H1 (cell line): ENCODE results near the gene CST1. TPM values are rescaled to one million over a fixed set of nuclear protein-coding genes. Genes with fewer than 3 reads are reported as not detected.

Experiments used
- FOSL1 ChIP-seq: IDR thresholded peaks from 2 replicates; pipeline ENCODE4 v1.6.1; 2011; ENCODE audit warnings: mild to moderate bottlenecking, low read depth, low read length, moderate library complexity; ENCODE audit not compliant: insufficient read depth
- polyA plus RNA-seq, 7 experiments: library from polyadenylated mRNA; depleted of rRNA in 3 of 7; stranded (reverse) in 5 of 7; unstranded in 2 of 7; fragments of >200 nt in 5 of 7; fragments of 200-250 nt in 2 of 7; gene quantifications; 1 replicate in 5 of 7; 2 replicates in 1 of 7; 4 replicates in 1 of 7; pipeline versions ENCODE4 v1.2.1 to v1.2.3, GENCODE V29; 2011 to 2013; ENCODE audit warnings: missing spikeins in 2 of 7, mixed read lengths in 2 of 7
- total RNA-seq: library from RNA; stranded (reverse); fragmentation: NEBNext Ultra II Directional; extraction: Animal tissue kit (Norgen Biotek cat#: 25700); gene quantifications from 2 replicates; pipeline ENCODE4 v1.2.1, GENCODE V29; 2021

CST1 gene
- total and polyA plus RNA-seq, 2 of the 8 experiments (the other 6 are each of a cell fraction or from before 2014, with no cell fraction given), result 2.3 to 2.9 TPM

DNA sequence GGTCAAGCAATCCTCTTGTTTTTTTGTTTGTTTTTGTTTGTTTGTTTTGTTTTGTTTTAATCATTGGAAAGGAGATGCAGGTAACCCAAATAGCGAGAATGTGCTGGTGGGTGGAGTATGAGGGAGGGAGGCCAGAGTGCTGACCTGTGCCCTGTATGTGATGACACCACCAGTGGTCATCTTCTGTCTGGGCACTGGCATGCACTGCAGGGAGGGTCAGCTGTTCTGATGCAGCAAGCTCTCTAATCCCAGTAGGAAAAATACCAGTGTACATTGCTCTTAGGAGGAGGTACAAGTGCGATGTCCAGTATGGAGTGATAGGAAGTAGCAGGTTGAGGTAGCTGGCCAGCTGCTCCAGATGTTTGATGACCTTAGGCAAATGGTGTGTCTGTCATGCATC is 2.9 kb upstream of the CST1 start (continued):
- TF ChIP-seq FOSL1, result no peak
